Neural cell (in vitro differentiated cells): Measurements from ENCODE around the gene SPTBN1.

Source experiments
- CTCF ChIP-seq: fragments of 450-650 bp; IDR thresholded peaks from 2 replicates; pipeline ENCODE4 v1.5.1; 2014; ENCODE audit warnings: antibody characterized with exemption, mild to moderate bottlenecking, moderate library complexity; ENCODE audit not compliant: poor library complexity, severe bottlenecking
- EP300 ChIP-seq: fragments of 450-650 bp; conservative IDR thresholded peaks from 2 replicates; pipeline ENCODE4 v1.6.1; 2014; ENCODE audit warnings: antibody characterized with exemption, mild to moderate bottlenecking, moderate library complexity; ENCODE audit not compliant: poor library complexity, severe bottlenecking
- EZH2 ChIP-seq: fragments of 200-600, 300-800 bp; shearing (Covaris generic), sonication (generic); IDR thresholded peaks from 2 replicates; pipeline ENCODE4 v1.6.1; 2014; ENCODE audit warnings: antibody characterized with exemption, low read length, borderline replicate concordance, mild to moderate bottlenecking; ENCODE audit not compliant: insufficient read depth, poor library complexity, severe bottlenecking
- MXI1 ChIP-seq: fragments of 450-650 bp; conservative IDR thresholded peaks from 2 replicates; pipeline ENCODE4 v1.6.1; 2014; ENCODE audit warnings: antibody characterized with exemption, mild to moderate bottlenecking; ENCODE audit not compliant: poor library complexity, severe bottlenecking
- POLR2AphosphoS5 ChIP-seq: IDR thresholded peaks from 2 replicates; pipeline ENCODE4 v1.6.1; 2012
- RAD21 ChIP-seq: fragments of 450-650 bp; conservative IDR thresholded peaks from 2 replicates; pipeline ENCODE4 v1.6.1; 2014; ENCODE audit warnings: antibody characterized with exemption, mild to moderate bottlenecking, moderate library complexity
- REST ChIP-seq: IDR thresholded peaks from 2 replicates; pipeline ENCODE4 v1.6.1; 2012; ENCODE audit warnings: borderline replicate concordance
- SMC3 ChIP-seq: fragments of 450-650 bp; conservative IDR thresholded peaks from 2 replicates; pipeline ENCODE4 v1.6.1; 2014; ENCODE audit warnings: antibody characterized with exemption, mild to moderate bottlenecking, moderate library complexity; ENCODE audit not compliant: poor library complexity
- TAF1 ChIP-seq: IDR thresholded peaks from 2 replicates; pipeline ENCODE4 v1.6.1; 2012; ENCODE audit warnings: low read depth

GRCh38 chr2:54538537-54538936, 82.4 kb downstream of the SPTBN1 start:
- TF ChIP-seq RAD21 (no peak), POLR2AphosphoS5 (no peak), CTCF (no peak), EP300 (no peak), EZH2 (no peak), MXI1 (no peak), SMC3 (no peak), TAF1 (no peak), REST (no peak)
